GM23338 (cell line): ENCODE results near the gene PARD3. TPM values are rescaled to one million over a fixed set of nuclear protein-coding genes. Genes with fewer than 3 reads are reported as not detected.
A peak's percentile ranks its signal among the peaks of the same experiment; 100 is the strongest.

Experiments used
- ATAC-seq: fragments of 200-7000 bp; cut with Tn5 transposase; 3 replicates; pipeline ENCODE4 v1.9.1; 2020
- DNase-seq: peaks from one replicate; pipeline ENCODE4 v3.0.0-alpha.2; 2015; ENCODE audit warnings: low spot score
- H2AFZ ChIP-seq: fragments of 200-600 bp; sonication (generic); 2 replicates; pipeline ENCODE4 v1.8.0; 2016; ENCODE audit warnings: antibody characterized with exemption, mild to moderate bottlenecking, moderate library complexity
- H3F3A ChIP-seq: fragments of 200-600 bp; sonication (generic); replicated peaks from 2 replicates; pipeline ENCODE4 v1.8.0; 2017; ENCODE audit warnings: antibody characterized with exemption, mixed run types, low read depth
- H3K27ac ChIP-seq: fragments of 200-600 bp; sonication (generic); 2 replicates; pipeline ENCODE4 v1.6.1; 2016; ENCODE audit warnings: low read depth
- H3K27me3 ChIP-seq: fragments of 200-600 bp; sonication (generic); 2 replicates; pipeline ENCODE4 v1.8.0; 2016; ENCODE audit warnings: mild to moderate bottlenecking, mixed run types, moderate library complexity; ENCODE audit not compliant: insufficient read depth
- H3K36me3 ChIP-seq: fragments of 200-600 bp; sonication (generic); 2 replicates; pipeline ENCODE4 v1.8.0; 2016; ENCODE audit warnings: mild to moderate bottlenecking; ENCODE audit not compliant: insufficient read depth
- H3K4me1 ChIP-seq: fragments of 200-600 bp; sonication (generic); 2 replicates; pipeline ENCODE4 v1.8.0; 2016; ENCODE audit warnings: mild to moderate bottlenecking, moderate library complexity; ENCODE audit not compliant: insufficient read depth
- H3K4me2 ChIP-seq: fragments of 200-600 bp; sonication (generic); 2 replicates; pipeline ENCODE4 v1.7.1; 2017; ENCODE audit warnings: mixed run types
- H3K4me3 ChIP-seq: fragments of 200-600 bp; sonication (generic); 2 replicates; pipeline ENCODE4 v1.6.1; 2016; ENCODE audit warnings: mixed run types
- H3K79me2 ChIP-seq: fragments of 200-600 bp; sonication (generic); replicated peaks from 2 replicates; pipeline ENCODE4 v1.8.0; 2017; ENCODE audit warnings: mild to moderate bottlenecking; ENCODE audit not compliant: insufficient read depth
- H3K9me2 ChIP-seq: fragments of 200-600 bp; sonication (generic); 2 replicates; pipeline ENCODE4 v1.8.0; 2017; ENCODE audit not compliant: insufficient read depth
- H4K20me1 ChIP-seq: fragments of 200-600 bp; sonication (generic); replicated peaks from 2 replicates; pipeline ENCODE4 v1.8.0; 2017; ENCODE audit warnings: mild to moderate bottlenecking; ENCODE audit not compliant: insufficient read depth
- H3K27ac Mint-ChIP-seq: 2 replicates; pipeline ENCODE4 v1.8.0; 2020; ENCODE audit warnings: inconsistent platforms, mild to moderate bottlenecking, moderate library complexity, mixed read lengths
- H3K27me3 Mint-ChIP-seq: 3 replicates; pipeline ENCODE4 v1.8.0; 2022; ENCODE audit warnings: low read depth, mild to moderate bottlenecking, moderate library complexity, mixed read lengths, inconsistent platforms; ENCODE audit not compliant: insufficient read depth, poor library complexity
- H3K36me3 Mint-ChIP-seq: 3 replicates; pipeline ENCODE4 v1.8.0; 2021; ENCODE audit warnings: low read depth, mild to moderate bottlenecking, inconsistent platforms, moderate library complexity, mixed read lengths
- H3K4me1 Mint-ChIP-seq: 3 replicates; pipeline ENCODE4 v1.8.0; 2020; ENCODE audit warnings: mild to moderate bottlenecking, inconsistent platforms, mixed read lengths
- H3K4me3 Mint-ChIP-seq: 3 replicates; pipeline ENCODE4 v1.8.0; 2021; ENCODE audit warnings: moderate library complexity, mild to moderate bottlenecking, inconsistent platforms, mixed read lengths
- H3K9me3 Mint-ChIP-seq: 3 replicates; pipeline ENCODE4 v1.8.0; 2020; ENCODE audit warnings: moderate library complexity, mild to moderate bottlenecking, inconsistent platforms, mixed read lengths
- CREB1 ChIP-seq: fragments of 250-450 bp; sonication (Bioruptor Pico); IDR thresholded peaks from 2 replicates; pipeline ENCODE4 v1.5.0; 2020; ENCODE audit warnings: low read depth, mild to moderate bottlenecking, moderate library complexity
- EZH2 ChIP-seq: fragments of 200-600 bp; sonication (generic); IDR thresholded peaks from one replicate; pipeline ENCODE4 v1.8.0; 2017; ENCODE audit warnings: antibody characterized with exemption, mild to moderate bottlenecking, low read depth; ENCODE audit not compliant: unreplicated experiment
- EZH2phosphoT487 ChIP-seq: fragments of 200-600 bp; sonication (generic); IDR thresholded peaks from one replicate; pipeline ENCODE4 v1.8.1; 2018; ENCODE audit warnings: antibody characterized with exemption; ENCODE audit not compliant: unreplicated experiment
- JUNB ChIP-seq: IDR thresholded peaks from one replicate; pipeline ENCODE4 v1.6.1; 2016; ENCODE audit warnings: antibody characterized with exemption; ENCODE audit not compliant: unreplicated experiment
- NANOG ChIP-seq: IDR thresholded peaks from 2 replicates; pipeline ENCODE4 v1.6.1; 2016; ENCODE audit warnings: antibody characterized with exemption, borderline replicate concordance
- POLR2AphosphoS5 ChIP-seq: IDR thresholded peaks from 2 replicates; pipeline ENCODE4 v1.6.1; 2016; ENCODE audit warnings: antibody characterized with exemption, low read depth
- STAT1 ChIP-seq: IDR thresholded peaks from one replicate; pipeline ENCODE4 v1.6.1; 2016; ENCODE audit warnings: antibody characterized with exemption; ENCODE audit not compliant: unreplicated experiment
- ZNF114 ChIP-seq: fragments of 250-450 bp; sonication (Bioruptor Pico); IDR thresholded peaks from 2 replicates; pipeline ENCODE4 v1.5.0; 2020; ENCODE audit warnings: mild to moderate bottlenecking, moderate library complexity
- ZNF331 ChIP-seq: fragments of 250-450 bp; sonication (Bioruptor Pico); IDR thresholded peaks from 2 replicates; pipeline ENCODE4 v1.5.0; 2020; ENCODE audit warnings: low read depth, mild to moderate bottlenecking, moderate library complexity
- polyA plus RNA-seq: library from polyadenylated mRNA; unstranded; fragments of >200 nt; fragmentation: Nextera tagmentation; extraction: Ambion mirVana; gene quantifications from 2 replicates; pipeline ENCODE4 v1.2.1, GENCODE V29; 2016
- total RNA-seq: library from RNA; depleted of rRNA; stranded (reverse); fragments of >200 nt; shearing (Covaris generic); gene quantifications from 2 replicates; pipeline ENCODE4 v1.2.3, GENCODE V29; 2014
- TF ChIP-seq, protein P1 (sequence below): fragments of 250-450 bp; sonication (Bioruptor Pico); IDR thresholded peaks from 2 replicates; pipeline ENCODE4 v1.5.0; 2020; ENCODE audit warnings: mild to moderate bottlenecking, moderate library complexity
- TF ChIP-seq, protein P2 (sequence below), 2 experiments: fragments of 200-600 bp in 1 of 2; sonication (generic) in 1 of 2; conservative IDR thresholded peaks; 2 replicates each; pipeline versions ENCODE4 v1.5.1 to v1.6.1; 2016 to 2017; ENCODE audit warnings: antibody characterized with exemption in 2 of 2, low read depth in 2 of 2, mild to moderate bottlenecking in 2 of 2, moderate library complexity in 1 of 2
- TF ChIP-seq, protein P3 (sequence below): IDR thresholded peaks from one replicate; pipeline ENCODE4 v1.6.1; 2018; ENCODE audit warnings: antibody characterized with exemption; ENCODE audit not compliant: unreplicated experiment
- TF ChIP-seq, protein P4 (sequence below): IDR thresholded peaks from 2 replicates; pipeline ENCODE4 v1.6.1; 2016; ENCODE audit warnings: antibody characterized with exemption

The PARD3 gene
- total and polyA plus RNA-seq, 2 experiments from 2014 or later = 30.2 to 51.4 TPM

DNA sequence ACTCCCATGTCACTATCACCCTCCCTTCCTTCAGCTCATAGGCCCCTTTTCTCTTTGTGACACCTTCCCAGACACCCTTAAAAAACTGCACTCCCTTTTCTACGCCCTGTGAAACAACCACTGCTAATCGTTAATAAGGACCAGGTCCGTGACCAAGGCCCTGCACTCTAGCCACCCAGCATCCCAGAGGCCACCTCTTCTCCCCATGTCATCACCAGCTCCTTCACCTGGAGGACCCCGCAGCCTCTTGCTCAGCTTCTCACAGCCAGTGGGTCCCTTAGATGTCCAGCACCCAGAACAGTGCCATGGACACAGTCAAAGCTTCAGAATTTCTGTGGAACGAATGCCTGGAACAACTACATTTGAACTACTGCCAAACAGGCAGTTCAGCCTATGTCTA, 2.3 kb downstream of the PARD3 start:
- peaks cover 42% of the 10 kb centered on the region for H4K20me1 ChIP-seq
- Mint-ChIP-seq H3K4me3 (peak overlapping the region; percentile 87), H3K27me3 (peaks cover 33% of the 10 kb centered on the region), H3K27ac (no peak overlapping the region), H3K4me1 (peaks cover 64% of the 10 kb centered on the region), H3K9me3 (no peaks in the 10 kb centered on the region), H3K36me3 (no peaks in the 10 kb centered on the region)
- H3K79me2 ChIP-seq = peaks cover 66% of the 10 kb centered on the region
- H3K9me2 ChIP-seq = no peaks in the 10 kb centered on the region
- peaks cover 23% of the 10 kb centered on the region for H3K27me3 ChIP-seq
- H3K4me2 ChIP-seq = peak overlapping the region; percentile 99
- TF ChIP-seq JUNB (no peak), EZH2 (no peak), POLR2AphosphoS5 (no peak), STAT1 (no peak), ZNF114 (no peak), NANOG (no peak), ZNF331 (CRISPR knock-in tag) (no peak), EZH2phosphoT487 (no peak), CREB1 (CRISPR knock-in tag) (no peak)
- TF ChIP-seq, protein P1, sequence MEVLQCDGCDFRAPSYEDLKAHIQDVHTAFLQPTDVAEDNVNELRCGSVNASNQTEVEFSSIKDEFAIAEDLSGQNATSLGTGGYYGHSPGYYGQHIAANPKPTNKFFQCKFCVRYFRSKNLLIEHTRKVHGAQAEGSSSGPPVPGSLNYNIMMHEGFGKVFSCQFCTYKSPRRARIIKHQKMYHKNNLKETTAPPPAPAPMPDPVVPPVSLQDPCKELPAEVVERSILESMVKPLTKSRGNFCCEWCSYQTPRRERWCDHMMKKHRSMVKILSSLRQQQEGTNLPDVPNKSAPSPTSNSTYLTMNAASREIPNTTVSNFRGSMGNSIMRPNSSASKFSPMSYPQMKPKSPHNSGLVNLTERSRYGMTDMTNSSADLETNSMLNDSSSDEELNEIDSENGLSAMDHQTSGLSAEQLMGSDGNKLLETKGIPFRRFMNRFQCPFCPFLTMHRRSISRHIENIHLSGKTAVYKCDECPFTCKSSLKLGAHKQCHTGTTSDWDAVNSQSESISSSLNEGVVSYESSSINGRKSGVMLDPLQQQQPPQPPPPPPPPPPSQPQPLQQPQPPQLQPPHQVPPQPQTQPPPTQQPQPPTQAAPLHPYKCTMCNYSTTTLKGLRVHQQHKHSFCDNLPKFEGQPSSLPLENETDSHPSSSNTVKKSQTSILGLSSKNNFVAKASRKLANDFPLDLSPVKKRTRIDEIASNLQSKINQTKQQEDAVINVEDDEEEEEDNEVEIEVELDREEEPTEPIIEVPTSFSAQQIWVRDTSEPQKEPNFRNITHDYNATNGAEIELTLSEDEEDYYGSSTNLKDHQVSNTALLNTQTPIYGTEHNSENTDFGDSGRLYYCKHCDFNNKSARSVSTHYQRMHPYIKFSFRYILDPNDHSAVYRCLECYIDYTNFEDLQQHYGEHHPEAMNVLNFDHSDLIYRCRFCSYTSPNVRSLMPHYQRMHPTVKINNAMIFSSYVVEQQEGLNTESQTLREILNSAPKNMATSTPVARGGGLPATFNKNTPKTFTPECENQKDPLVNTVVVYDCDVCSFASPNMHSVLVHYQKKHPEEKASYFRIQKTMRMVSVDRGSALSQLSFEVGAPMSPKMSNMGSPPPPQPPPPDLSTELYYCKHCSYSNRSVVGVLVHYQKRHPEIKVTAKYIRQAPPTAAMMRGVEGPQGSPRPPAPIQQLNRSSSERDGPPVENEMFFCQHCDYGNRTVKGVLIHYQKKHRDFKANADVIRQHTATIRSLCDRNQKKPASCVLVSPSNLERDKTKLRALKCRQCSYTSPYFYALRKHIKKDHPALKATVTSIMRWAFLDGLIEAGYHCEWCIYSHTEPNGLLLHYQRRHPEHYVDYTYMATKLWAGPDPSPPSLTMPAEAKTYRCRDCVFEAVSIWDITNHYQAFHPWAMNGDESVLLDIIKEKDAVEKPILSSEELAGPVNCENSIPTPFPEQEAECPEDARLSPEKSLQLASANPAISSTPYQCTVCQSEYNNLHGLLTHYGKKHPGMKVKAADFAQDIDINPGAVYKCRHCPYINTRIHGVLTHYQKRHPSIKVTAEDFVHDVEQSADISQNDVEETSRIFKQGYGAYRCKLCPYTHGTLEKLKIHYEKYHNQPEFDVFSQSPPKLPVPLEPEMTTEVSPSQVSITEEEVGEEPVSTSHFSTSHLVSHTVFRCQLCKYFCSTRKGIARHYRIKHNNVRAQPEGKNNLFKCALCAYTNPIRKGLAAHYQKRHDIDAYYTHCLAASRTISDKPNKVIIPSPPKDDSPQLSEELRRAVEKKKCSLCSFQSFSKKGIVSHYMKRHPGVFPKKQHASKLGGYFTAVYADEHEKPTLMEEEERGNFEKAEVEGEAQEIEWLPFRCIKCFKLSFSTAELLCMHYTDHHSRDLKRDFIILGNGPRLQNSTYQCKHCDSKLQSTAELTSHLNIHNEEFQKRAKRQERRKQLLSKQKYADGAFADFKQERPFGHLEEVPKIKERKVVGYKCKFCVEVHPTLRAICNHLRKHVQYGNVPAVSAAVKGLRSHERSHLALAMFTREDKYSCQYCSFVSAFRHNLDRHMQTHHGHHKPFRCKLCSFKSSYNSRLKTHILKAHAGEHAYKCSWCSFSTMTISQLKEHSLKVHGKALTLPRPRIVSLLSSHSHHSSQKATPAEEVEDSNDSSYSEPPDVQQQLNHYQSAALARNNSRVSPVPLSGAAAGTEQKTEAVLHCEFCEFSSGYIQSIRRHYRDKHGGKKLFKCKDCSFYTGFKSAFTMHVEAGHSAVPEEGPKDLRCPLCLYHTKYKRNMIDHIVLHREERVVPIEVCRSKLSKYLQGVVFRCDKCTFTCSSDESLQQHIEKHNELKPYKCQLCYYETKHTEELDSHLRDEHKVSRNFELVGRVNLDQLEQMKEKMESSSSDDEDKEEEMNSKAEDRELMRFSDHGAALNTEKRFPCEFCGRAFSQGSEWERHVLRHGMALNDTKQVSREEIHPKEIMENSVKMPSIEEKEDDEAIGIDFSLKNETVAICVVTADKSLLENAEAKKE (CRISPR knock-in tag) = no peak
- TF ChIP-seq, protein P2, sequence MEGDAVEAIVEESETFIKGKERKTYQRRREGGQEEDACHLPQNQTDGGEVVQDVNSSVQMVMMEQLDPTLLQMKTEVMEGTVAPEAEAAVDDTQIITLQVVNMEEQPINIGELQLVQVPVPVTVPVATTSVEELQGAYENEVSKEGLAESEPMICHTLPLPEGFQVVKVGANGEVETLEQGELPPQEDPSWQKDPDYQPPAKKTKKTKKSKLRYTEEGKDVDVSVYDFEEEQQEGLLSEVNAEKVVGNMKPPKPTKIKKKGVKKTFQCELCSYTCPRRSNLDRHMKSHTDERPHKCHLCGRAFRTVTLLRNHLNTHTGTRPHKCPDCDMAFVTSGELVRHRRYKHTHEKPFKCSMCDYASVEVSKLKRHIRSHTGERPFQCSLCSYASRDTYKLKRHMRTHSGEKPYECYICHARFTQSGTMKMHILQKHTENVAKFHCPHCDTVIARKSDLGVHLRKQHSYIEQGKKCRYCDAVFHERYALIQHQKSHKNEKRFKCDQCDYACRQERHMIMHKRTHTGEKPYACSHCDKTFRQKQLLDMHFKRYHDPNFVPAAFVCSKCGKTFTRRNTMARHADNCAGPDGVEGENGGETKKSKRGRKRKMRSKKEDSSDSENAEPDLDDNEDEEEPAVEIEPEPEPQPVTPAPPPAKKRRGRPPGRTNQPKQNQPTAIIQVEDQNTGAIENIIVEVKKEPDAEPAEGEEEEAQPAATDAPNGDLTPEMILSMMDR (conservative IDR thresholded peaks at IDR 0.05; ENCODE audit: low read depth in 2 of 2) = no peak
- TF ChIP-seq, protein P3, sequence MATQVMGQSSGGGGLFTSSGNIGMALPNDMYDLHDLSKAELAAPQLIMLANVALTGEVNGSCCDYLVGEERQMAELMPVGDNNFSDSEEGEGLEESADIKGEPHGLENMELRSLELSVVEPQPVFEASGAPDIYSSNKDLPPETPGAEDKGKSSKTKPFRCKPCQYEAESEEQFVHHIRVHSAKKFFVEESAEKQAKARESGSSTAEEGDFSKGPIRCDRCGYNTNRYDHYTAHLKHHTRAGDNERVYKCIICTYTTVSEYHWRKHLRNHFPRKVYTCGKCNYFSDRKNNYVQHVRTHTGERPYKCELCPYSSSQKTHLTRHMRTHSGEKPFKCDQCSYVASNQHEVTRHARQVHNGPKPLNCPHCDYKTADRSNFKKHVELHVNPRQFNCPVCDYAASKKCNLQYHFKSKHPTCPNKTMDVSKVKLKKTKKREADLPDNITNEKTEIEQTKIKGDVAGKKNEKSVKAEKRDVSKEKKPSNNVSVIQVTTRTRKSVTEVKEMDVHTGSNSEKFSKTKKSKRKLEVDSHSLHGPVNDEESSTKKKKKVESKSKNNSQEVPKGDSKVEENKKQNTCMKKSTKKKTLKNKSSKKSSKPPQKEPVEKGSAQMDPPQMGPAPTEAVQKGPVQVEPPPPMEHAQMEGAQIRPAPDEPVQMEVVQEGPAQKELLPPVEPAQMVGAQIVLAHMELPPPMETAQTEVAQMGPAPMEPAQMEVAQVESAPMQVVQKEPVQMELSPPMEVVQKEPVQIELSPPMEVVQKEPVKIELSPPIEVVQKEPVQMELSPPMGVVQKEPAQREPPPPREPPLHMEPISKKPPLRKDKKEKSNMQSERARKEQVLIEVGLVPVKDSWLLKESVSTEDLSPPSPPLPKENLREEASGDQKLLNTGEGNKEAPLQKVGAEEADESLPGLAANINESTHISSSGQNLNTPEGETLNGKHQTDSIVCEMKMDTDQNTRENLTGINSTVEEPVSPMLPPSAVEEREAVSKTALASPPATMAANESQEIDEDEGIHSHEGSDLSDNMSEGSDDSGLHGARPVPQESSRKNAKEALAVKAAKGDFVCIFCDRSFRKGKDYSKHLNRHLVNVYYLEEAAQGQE = no peak
- TF ChIP-seq, protein P4, sequence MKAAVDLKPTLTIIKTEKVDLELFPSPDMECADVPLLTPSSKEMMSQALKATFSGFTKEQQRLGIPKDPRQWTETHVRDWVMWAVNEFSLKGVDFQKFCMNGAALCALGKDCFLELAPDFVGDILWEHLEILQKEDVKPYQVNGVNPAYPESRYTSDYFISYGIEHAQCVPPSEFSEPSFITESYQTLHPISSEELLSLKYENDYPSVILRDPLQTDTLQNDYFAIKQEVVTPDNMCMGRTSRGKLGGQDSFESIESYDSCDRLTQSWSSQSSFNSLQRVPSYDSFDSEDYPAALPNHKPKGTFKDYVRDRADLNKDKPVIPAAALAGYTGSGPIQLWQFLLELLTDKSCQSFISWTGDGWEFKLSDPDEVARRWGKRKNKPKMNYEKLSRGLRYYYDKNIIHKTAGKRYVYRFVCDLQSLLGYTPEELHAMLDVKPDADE = no peak
- peak overlapping the region; percentile 94 for H3K4me3 ChIP-seq
- H3F3A ChIP-seq = 0 out of 2 replicates have a peak, but pooled peaks cover 3% of the 10 kb centered on the region
- DNase-seq (no peak), ATAC-seq (no peak)
- H2AFZ ChIP-seq = no peak overlapping the region
- peaks cover 61% of the 10 kb centered on the region for H3K4me1 ChIP-seq
- no peak overlapping the region for H3K27ac ChIP-seq
- H3K36me3 ChIP-seq = no peaks in the 10 kb centered on the region
